Coronary artery (tissue), 2 donors: ENCODE data around the gene KRTAP6-1.

Experiments
- DNase-seq: peaks from one replicate; pipeline ENCODE4 v3.0.0-alpha.2; 2017; ENCODE audit warnings: low spot score
- H3K27ac ChIP-seq, 2 donors: fragments of 200-600 bp; sonication (generic); one replicate each; pipeline ENCODE4 v1.5.1; 2016 to 2019
- H3K4me3 ChIP-seq: fragments of 200-600 bp; sonication (generic); 2 replicates; pipeline ENCODE4 v1.5.1; 2016; ENCODE audit warnings: mild to moderate bottlenecking, moderate library complexity
- CTCF ChIP-seq: fragments of 200-600 bp; sonication (generic); IDR thresholded peaks from one replicate; pipeline ENCODE4 v1.5.1; 2019; ENCODE audit warnings: antibody characterized with exemption

KRTAP6-1 gene

GRCh38 chr21:30580132-30580531, 33.6 kb downstream of the KRTAP6-1 start:
- no peak overlapping the region for H3K27ac ChIP-seq
- no peak for TF ChIP-seq CTCF
- DNase-seq: no peak
- no peak overlapping the region for H3K4me3 ChIP-seq

GRCh38 chr21:30579346-30579745, 34.4 kb downstream of the KRTAP6-1 start:
- H3K4me3 ChIP-seq: no peak overlapping the region
- no peak overlapping the region for H3K27ac ChIP-seq
- TF ChIP-seq CTCF: no peak
- DNase-seq: no peak

- no peak for DNase-seq
- TF ChIP-seq CTCF: no peak
- no peak overlapping the region for H3K27ac ChIP-seq
- H3K4me3 ChIP-seq: no peak overlapping the region
These were observed 36.0 kb downstream of the KRTAP6-1 start for GRCh38 chr21:30577766-30578165.

GRCh38 chr21:30567617-30568016, 46.1 kb downstream of the KRTAP6-1 start:
- TF ChIP-seq CTCF: no peak
- H3K4me3 ChIP-seq: no peak overlapping the region
- no peak overlapping the region for H3K27ac ChIP-seq
- DNase-seq: no peak

- no peak overlapping the region for H3K27ac ChIP-seq
- no peak overlapping the region for H3K4me3 ChIP-seq
- no peak for DNase-seq
- no peak for TF ChIP-seq CTCF
These were observed 50.1 kb downstream of the KRTAP6-1 start for GRCh38 chr21:30563630-30564029.
